Loucy (cell line): ENCODE measurements around the gene DCP1B.
"Not testable (repeated sequence)": the region's sequence is repeated elsewhere in the genome, so short reads cannot be mapped to it uniquely, and the experiment has no call there.

ENCODE experiments used
- EZH2phosphoT487 ChIP-seq: fragments of 200-600 bp; IDR thresholded peaks from 2 replicates; pipeline ENCODE4 v1.6.1; 2018; ENCODE audit warnings: antibody characterized with exemption, mild to moderate bottlenecking, moderate library complexity, borderline replicate concordance
- TF ChIP-seq, protein P1 (sequence below): fragments of 200-600 bp; sonication (generic); conservative IDR thresholded peaks from 2 replicates; pipeline ENCODE4 v1.5.1; 2014; ENCODE audit warnings: mild to moderate bottlenecking, antibody characterized with exemption, low read length

- TF ChIP-seq, protein P1, sequence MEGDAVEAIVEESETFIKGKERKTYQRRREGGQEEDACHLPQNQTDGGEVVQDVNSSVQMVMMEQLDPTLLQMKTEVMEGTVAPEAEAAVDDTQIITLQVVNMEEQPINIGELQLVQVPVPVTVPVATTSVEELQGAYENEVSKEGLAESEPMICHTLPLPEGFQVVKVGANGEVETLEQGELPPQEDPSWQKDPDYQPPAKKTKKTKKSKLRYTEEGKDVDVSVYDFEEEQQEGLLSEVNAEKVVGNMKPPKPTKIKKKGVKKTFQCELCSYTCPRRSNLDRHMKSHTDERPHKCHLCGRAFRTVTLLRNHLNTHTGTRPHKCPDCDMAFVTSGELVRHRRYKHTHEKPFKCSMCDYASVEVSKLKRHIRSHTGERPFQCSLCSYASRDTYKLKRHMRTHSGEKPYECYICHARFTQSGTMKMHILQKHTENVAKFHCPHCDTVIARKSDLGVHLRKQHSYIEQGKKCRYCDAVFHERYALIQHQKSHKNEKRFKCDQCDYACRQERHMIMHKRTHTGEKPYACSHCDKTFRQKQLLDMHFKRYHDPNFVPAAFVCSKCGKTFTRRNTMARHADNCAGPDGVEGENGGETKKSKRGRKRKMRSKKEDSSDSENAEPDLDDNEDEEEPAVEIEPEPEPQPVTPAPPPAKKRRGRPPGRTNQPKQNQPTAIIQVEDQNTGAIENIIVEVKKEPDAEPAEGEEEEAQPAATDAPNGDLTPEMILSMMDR, result not testable (repeated sequence)
- TF ChIP-seq EZH2phosphoT487, result not testable (repeated sequence)
Observed at GRCh38 chr12:1945502-1945901, 58.8 kb downstream of the DCP1B start.
